HG03066 (cell line): ENCODE data around the gene RBM33.

Experiments
- ATAC-seq: cut with Tn5 transposase; IDR thresholded peaks from one replicate; pipeline ENCODE4 v1.9.1; 2021; ENCODE audit warnings: low read depth; ENCODE audit not compliant: unreplicated experiment

RBM33 gene

GRCh38 chr7:155739538-155740143 is 95.2 kb downstream of the RBM33 start:
- ATAC-seq = no peak

- no peak for ATAC-seq
These were observed 96.6 kb downstream of the RBM33 start for GRCh38 chr7:155741082-155741481.

GRCh38 chr7:155741805-155742204 is 97.3 kb downstream of the RBM33 start:
- no peak for ATAC-seq

GRCh38 chr7:155743177-155743576 is 98.7 kb downstream of the RBM33 start:
- no peak for ATAC-seq

GRCh38 chr7:155744971-155745683 is 100.7 kb downstream of the RBM33 start:
- no peak for ATAC-seq

GRCh38 chr7:155745737-155746136 is 101.3 kb downstream of the RBM33 start:
- ATAC-seq = no peak

GRCh38 chr7:155746188-155746587 is 101.7 kb downstream of the RBM33 start:
- peak; percentile 69 for ATAC-seq

GRCh38 chr7:155747209-155747608 is 102.7 kb downstream of the RBM33 start:
- ATAC-seq = no peak

GRCh38 chr7:155749578-155749977 is 105.1 kb downstream of the RBM33 start:
- no peak for ATAC-seq

GRCh38 chr7:155750255-155751125 is 106.0 kb downstream of the RBM33 start:
- no peak for ATAC-seq

GRCh38 chr7:155751409-155751808 is 106.9 kb downstream of the RBM33 start:
- ATAC-seq = no peak

- ATAC-seq = peak; percentile 60
These were observed 108.4 kb downstream of the RBM33 start for GRCh38 chr7:155752756-155753445.

GRCh38 chr7:155753446-155753965 is 109.0 kb downstream of the RBM33 start:
- no peak for ATAC-seq

GRCh38 chr7:155754165-155754564 is 109.7 kb downstream of the RBM33 start:
- no peak for ATAC-seq

GRCh38 chr7:155755026-155755425 is 110.6 kb downstream of the RBM33 start:
- ATAC-seq = no peak

GRCh38 chr7:155756322-155756721 is 111.9 kb downstream of the RBM33 start:
- ATAC-seq = no peak

- no peak for ATAC-seq
These were observed 113.9 kb downstream of the RBM33 start for GRCh38 chr7:155758348-155758747.

GRCh38 chr7:155759740-155760430 is 115.4 kb downstream of the RBM33 start:
- ATAC-seq = no peak

GRCh38 chr7:155761162-155761561 is 116.7 kb downstream of the RBM33 start:
- no peak for ATAC-seq

- ATAC-seq = no peak
These were observed 117.6 kb downstream of the RBM33 start for GRCh38 chr7:155762036-155762435.
